GM12891 (cell line): ENCODE measurements around the gene FOXR1.

Source experiments
- PAX5 ChIP-seq: IDR thresholded peaks from 2 replicates; pipeline ENCODE4 v1.6.1; 2011; ENCODE audit warnings: low read length, moderate library complexity, mild to moderate bottlenecking; ENCODE audit not compliant: insufficient read depth, severe bottlenecking
- POLR2A ChIP-seq: IDR thresholded peaks from 2 replicates; pipeline ENCODE4 v1.6.1; 2011; ENCODE audit warnings: low read depth, low read length, control low read depth
- POLR2AphosphoS5 ChIP-seq: IDR thresholded peaks from 2 replicates; pipeline ENCODE4 v1.6.1; 2011; ENCODE audit warnings: low read depth, low read length, control low read depth
- POU2F2 ChIP-seq: IDR thresholded peaks from 2 replicates; pipeline ENCODE4 v1.6.1; 2011; ENCODE audit warnings: low read depth, mild to moderate bottlenecking, control low read depth, low read length, moderate library complexity
- SPI1 ChIP-seq: IDR thresholded peaks from 2 replicates; pipeline ENCODE4 v1.6.1; 2011; ENCODE audit warnings: low read depth, low read length, control low read depth
- TAF1 ChIP-seq: IDR thresholded peaks from 2 replicates; pipeline ENCODE4 v1.6.1; 2011; ENCODE audit warnings: low read depth, low read length, control low read depth

- TF ChIP-seq POLR2A (no peak), TAF1 (no peak), POLR2AphosphoS5 (no peak), SPI1 (no peak), POU2F2 (no peak), PAX5 (no peak)
Observed at GRCh38 chr11:119000906-119001305, 29.3 kb downstream of the FOXR1 start.
